Kidney (tissue), 14 donors: Measurements from ENCODE around the gene LGALS14. TPM values are rescaled to one million over a fixed set of nuclear protein-coding genes. Genes with fewer than 3 reads are reported as not detected.
"Not testable (repeated sequence)": the region's sequence is repeated elsewhere in the genome, so short reads cannot be mapped to it uniquely, and the experiment has no call there.

ENCODE experiments used
- DNase-seq, 5 donors: peaks; one replicate each; pipeline ENCODE4 v3.0.0-alpha.2; 2013 to 2020
- FAIRE-seq: peaks from 2 replicates; lab custom pipeline; 2012; peaks lifted over from hg19 to GRCh38; lab: Jason Lieb, UNC
- H3K27ac ChIP-seq, 2 donors: one replicate each; pipeline ENCODE4 v1.7.0; 2013; ENCODE audit warnings: low read depth in 2 of 2, low read length in 2 of 2, inconsistent platforms in 1 of 2
- H3K27me3 ChIP-seq: one replicate; pipeline ENCODE4 v1.7.1; 2013; ENCODE audit warnings: low read length, inconsistent platforms; ENCODE audit not compliant: control insufficient read depth, insufficient read depth
- H3K36me3 ChIP-seq, 3 donors: one replicate each; pipeline versions ENCODE4 v1.7.0 to v1.7.1; 2013; ENCODE audit warnings: low read length in 3 of 3, control low read depth in 1 of 3, inconsistent platforms in 1 of 3; ENCODE audit not compliant: insufficient read depth in 3 of 3, control insufficient read depth in 2 of 3
- H3K4me1 ChIP-seq, 3 donors: one replicate each; pipeline versions ENCODE4 v1.7.0 to v1.7.1; 2013; ENCODE audit warnings: low read length in 3 of 3, inconsistent platforms in 1 of 3, low read depth in 1 of 3; ENCODE audit not compliant: control insufficient read depth in 2 of 3, insufficient read depth in 2 of 3
- H3K4me3 ChIP-seq, 3 donors: one replicate each; pipeline versions ENCODE4 v1.7.0 to v1.8.1; 2013; ENCODE audit warnings: low read length in 3 of 3, control low read depth in 1 of 3, inconsistent platforms in 1 of 3
- H3K9ac ChIP-seq, 3 donors: one replicate each; pipeline versions ENCODE4 v1.7.0 to v1.7.1; 2013; ENCODE audit warnings: low read length in 3 of 3, control low read depth in 1 of 3, inconsistent platforms in 1 of 3
- H3K9me3 ChIP-seq, 3 donors: one replicate each; pipeline versions ENCODE4 v1.7.0 to v1.7.1; 2013; ENCODE audit warnings: low read length in 3 of 3, control low read depth in 1 of 3, inconsistent platforms in 1 of 3; ENCODE audit not compliant: control insufficient read depth in 2 of 3, insufficient read depth in 1 of 3
- intact Hi-C: fragments of 100-400 bp; cut with DNase I; formaldehyde crosslinking; loops from one replicate; pipeline ENCODE4 v1.11.1; 2022
- polyA plus RNA-seq: library from polyadenylated mRNA; stranded (reverse); fragments of 350-450 nt; fragmentation: Illumina TruSeq; extraction: RNeasy Lipid Tissue Mini Kit (QIAGEN cat#74804); gene quantifications from one replicate; pipeline ENCODE4 v1.2.3, GENCODE V29; 2014; ENCODE audit warnings: low read depth, low replicate concordance; ENCODE audit not compliant: insufficient read depth
- total RNA-seq: library from RNA; stranded (reverse); fragmentation: NEBNext Ultra II Directional; extraction: Animal tissue kit (Norgen Biotek cat#: 25700); gene quantifications from one replicate; pipeline ENCODE4 v1.2.1, GENCODE V29; 2021
- TF ChIP-seq, protein P1 (sequence below): IDR thresholded peaks from 3 replicates; pipeline ENCODE4 v1.5.1; 2012; ENCODE audit warnings: mild to moderate bottlenecking, moderate library complexity, borderline replicate concordance; ENCODE audit not compliant: insufficient read depth; ENCODE audit errors: extremely low read depth
- donor health status: control.
- donor health status: control.
- donor health status: control.
- donor health status: control.
- donor health status: control.
- donor health status: DM: yes; HTN: yes; CAD: no.
- donor health status: Normal renal cell carcinoma (clear cell type).

LGALS14 gene
- total and polyA plus RNA-seq, 2 donors from 2014 or later: not detected

- Histone ChIP-seq H3K27me3 (no peaks in the 10 kb centered on the region), H3K4me3 (no peak overlapping the region), H3K9ac (no peak overlapping the region), H3K27ac (no peak overlapping the region), H3K4me1 (no peaks in the 10 kb centered on the region), H3K9me3 (no peaks in the 10 kb centered on the region), H3K36me3 (no peaks in the 10 kb centered on the region)
- FAIRE-seq: no peak
- intact Hi-C loops: no loop called here
- no peak for DNase-seq
- TF ChIP-seq, protein P1, sequence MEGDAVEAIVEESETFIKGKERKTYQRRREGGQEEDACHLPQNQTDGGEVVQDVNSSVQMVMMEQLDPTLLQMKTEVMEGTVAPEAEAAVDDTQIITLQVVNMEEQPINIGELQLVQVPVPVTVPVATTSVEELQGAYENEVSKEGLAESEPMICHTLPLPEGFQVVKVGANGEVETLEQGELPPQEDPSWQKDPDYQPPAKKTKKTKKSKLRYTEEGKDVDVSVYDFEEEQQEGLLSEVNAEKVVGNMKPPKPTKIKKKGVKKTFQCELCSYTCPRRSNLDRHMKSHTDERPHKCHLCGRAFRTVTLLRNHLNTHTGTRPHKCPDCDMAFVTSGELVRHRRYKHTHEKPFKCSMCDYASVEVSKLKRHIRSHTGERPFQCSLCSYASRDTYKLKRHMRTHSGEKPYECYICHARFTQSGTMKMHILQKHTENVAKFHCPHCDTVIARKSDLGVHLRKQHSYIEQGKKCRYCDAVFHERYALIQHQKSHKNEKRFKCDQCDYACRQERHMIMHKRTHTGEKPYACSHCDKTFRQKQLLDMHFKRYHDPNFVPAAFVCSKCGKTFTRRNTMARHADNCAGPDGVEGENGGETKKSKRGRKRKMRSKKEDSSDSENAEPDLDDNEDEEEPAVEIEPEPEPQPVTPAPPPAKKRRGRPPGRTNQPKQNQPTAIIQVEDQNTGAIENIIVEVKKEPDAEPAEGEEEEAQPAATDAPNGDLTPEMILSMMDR: no peak
Measured at GRCh38 chr19:39660661-39661060, 43.6 kb upstream of the LGALS14 start.

DNA sequence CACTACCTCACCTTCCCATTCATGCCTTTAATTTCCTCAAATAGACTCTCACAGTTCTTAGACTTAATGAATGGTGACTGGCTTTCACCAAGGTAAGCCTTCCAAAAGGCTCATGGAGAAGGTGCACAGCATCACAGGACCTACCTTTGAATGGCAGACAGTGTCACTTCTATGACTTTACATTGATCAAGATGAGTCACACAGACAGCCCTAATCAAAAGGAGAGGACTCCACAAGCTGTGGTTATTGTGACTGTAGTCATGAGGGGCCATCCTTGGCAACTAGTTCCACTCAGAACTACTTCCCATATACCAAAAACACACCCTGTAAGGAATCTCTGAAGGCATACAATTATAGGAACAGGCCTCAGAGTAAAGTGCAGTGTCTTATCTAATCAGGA is 42.7 kb upstream of the LGALS14 start:
- no peak for FAIRE-seq

DNA sequence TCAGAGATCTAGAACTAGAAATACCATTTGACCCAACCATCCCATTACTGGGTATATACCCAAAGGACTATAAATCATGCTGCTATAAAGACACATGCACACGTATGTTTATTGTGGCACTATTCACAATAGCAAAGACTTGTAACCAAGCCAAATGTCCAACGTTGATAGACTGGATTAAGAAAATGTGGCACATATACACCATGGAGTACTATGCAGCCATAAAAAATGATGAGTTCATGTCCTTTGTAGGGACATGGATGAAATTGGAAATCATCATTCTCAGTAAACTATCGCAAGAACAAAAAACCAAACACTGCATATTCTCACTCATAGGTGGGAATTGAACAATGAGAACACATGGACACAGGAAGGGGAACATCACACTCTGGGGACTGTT is 34.4 kb upstream of the LGALS14 start:
- intact Hi-C loops: loop anchor here (5.0 kb wide), 1 partner anchor 118 kb away; no protein-coding TSS in a partner anchor
- H3K36me3 ChIP-seq, H3K27ac ChIP-seq, DNase-seq, H3K27me3 ChIP-seq, H3K9me3 ChIP-seq, H3K4me1 ChIP-seq, FAIRE-seq, H3K4me3 ChIP-seq, H3K9ac ChIP-seq: not testable (repeated sequence)

More for the DNA sequence above, 42.7 kb upstream of the LGALS14 start:
- no peaks in the 10 kb centered on the region for H3K4me1 ChIP-seq
- H3K36me3 ChIP-seq: no peaks in the 10 kb centered on the region
- H3K4me3 ChIP-seq: no peak overlapping the region
- no peaks in the 10 kb centered on the region for H3K9me3 ChIP-seq
- no peak for DNase-seq
- no peaks in the 10 kb centered on the region for H3K27me3 ChIP-seq
- no peak overlapping the region for H3K27ac ChIP-seq
- TF ChIP-seq, protein P1: no peak
- no peak overlapping the region for H3K9ac ChIP-seq
- intact Hi-C loops: no loop called here

- DNase-seq (no peak), FAIRE-seq (no peak)
- Histone ChIP-seq H3K27me3 (no peaks in the 10 kb centered on the region), H3K36me3 (no peaks in the 10 kb centered on the region), H3K9ac (no peak overlapping the region), H3K27ac (no peak overlapping the region), H3K4me1 (no peaks in the 10 kb centered on the region), H3K9me3 (no peaks in the 10 kb centered on the region), H3K4me3 (no peak overlapping the region)
- TF ChIP-seq, protein P1: no peak
- intact Hi-C loops: loop anchor here (5.0 kb wide), 1 partner anchor 119 kb away; no protein-coding TSS in a partner anchor
Measured at GRCh38 chr19:39670998-39671397, 33.3 kb upstream of the LGALS14 start.
